ENCODE results near the gene C1QTNF7.

- no peak for TF ChIP-seq EZH2phosphoT487 (IDR thresholded peaks at IDR 0.05; ENCODE audit: insufficient read depth, low read depth)
- no peak for TF ChIP-seq EZH2 (IDR thresholded peaks at IDR 0.05; ENCODE audit: insufficient read depth, poor library complexity, severe bottlenecking)
Observed at GRCh38 chr4:15434091-15434490, 6.3 kb downstream of the C1QTNF7 start.
